GM12878 (cell line): Measurements from ENCODE around the gene CHST15. TPM values are rescaled to one million over a fixed set of nuclear protein-coding genes. Genes with fewer than 3 reads are reported as not detected.

ENCODE experiments used
- ATAC-seq: fragments of 200-7000 bp; cut with Tn5 transposase; 3 replicates; pipeline ENCODE4 v1.9.1; 2020; ENCODE audit warnings: mild to moderate bottlenecking, moderate library complexity
- BruUV-seq: library from RNA; stranded (reverse); fragments of 400-500 nt; replicated peaks from 2 replicates; lab custom pipeline; 2021; lab: Mats Ljungman, UMichigan
- CTCF ChIA-PET: fragments of 300-600 bp; sonication (Branson Sonifier 250); formaldehyde crosslinking; extraction: SDS; loops from one replicate; lab custom pipeline; 2021; ENCODE audit warnings: inconsistent platforms; lab: Yijun Ruan, JAX
- POLR2A ChIA-PET: fragments of 350-600 bp; formaldehyde crosslinking; extraction: SDS; loops from one replicate; lab custom pipeline; 2021; ENCODE audit warnings: inconsistent platforms; lab: Charles Lee
- RAD21 ChIA-PET: fragments of 300-600 bp; sonication (Branson Sonifier 250); formaldehyde crosslinking; loops from one replicate; lab custom pipeline; 2023; ENCODE audit warnings: antibody characterized with exemption; ENCODE audit not compliant: unreplicated experiment; lab: Charles Lee
- SMC1A ChIA-PET: fragments of 300-600 bp; sonication (Branson Sonifier 250); formaldehyde crosslinking; loops from one replicate; lab custom pipeline; 2023; ENCODE audit not compliant: unreplicated experiment, uncharacterized antibody; lab: Charles Lee
- DNase-seq: peaks from one replicate; pipeline ENCODE4 v3.0.0-alpha.2; 2011; ENCODE audit warnings: low read depth, low spot score
- FAIRE-seq: peaks from 3 replicates; lab custom pipeline; 2011; peaks lifted over from hg19 to GRCh38; lab: Jason Lieb, UNC
- H2AFZ ChIP-seq: 2 replicates; pipeline ENCODE4 v1.6.0; 2011; ENCODE audit warnings: low read depth, low read length, control low read depth; ENCODE audit not compliant: control insufficient read depth
- H3K27ac ChIP-seq: 2 replicates; pipeline ENCODE4 v1.5.1; 2011; ENCODE audit warnings: control low read depth; ENCODE audit not compliant: control insufficient read depth, insufficient read depth
- H3K27me3 ChIP-seq, 2 experiments: replicated peaks in 1 of 2; 2 replicates each; pipeline versions ENCODE4 v1.6.0 to v1.6.1; 2011; ENCODE audit warnings: low read length in 1 of 2; ENCODE audit not compliant: control insufficient read depth in 2 of 2, insufficient read depth in 2 of 2
- H3K36me3 ChIP-seq, 2 experiments: 2 replicates each; pipeline ENCODE4 v1.5.1; 2011; ENCODE audit warnings: low read length in 1 of 2; ENCODE audit not compliant: control insufficient read depth in 2 of 2, insufficient read depth in 2 of 2
- H3K4me1 ChIP-seq: 2 replicates; pipeline ENCODE4 v1.6.1; 2011; ENCODE audit warnings: mild to moderate bottlenecking, low read length, moderate library complexity, mixed read lengths; ENCODE audit not compliant: control insufficient read depth, insufficient read depth
- H3K4me2 ChIP-seq: 2 replicates; pipeline ENCODE4 v1.6.0; 2011; ENCODE audit warnings: control low read depth; ENCODE audit not compliant: control insufficient read depth, insufficient read depth
- H3K4me3 ChIP-seq: fragments of 200-600 bp; sonication (generic); 2 replicates; pipeline ENCODE4 v1.5.1; 2016
- H3K79me2 ChIP-seq: 2 replicates; pipeline ENCODE4 v1.6.0; 2011; ENCODE audit warnings: low read length; ENCODE audit not compliant: control insufficient read depth, insufficient read depth
- H3K9ac ChIP-seq: 2 replicates; pipeline ENCODE4 v1.8.0; 2011; ENCODE audit warnings: low read length, control low read depth, mixed read lengths; ENCODE audit not compliant: control insufficient read depth, insufficient read depth
- H3K9me3 ChIP-seq: replicated peaks from 3 replicates; pipeline ENCODE4 v1.5.1; 2011; ENCODE audit warnings: mild to moderate bottlenecking, low read length; ENCODE audit not compliant: control insufficient read depth, insufficient read depth
- H4K20me1 ChIP-seq: 2 replicates; pipeline ENCODE4 v1.6.0; 2011; ENCODE audit not compliant: control insufficient read depth, insufficient read depth
- BHLHE40 ChIP-seq, 2 experiments: fragments of 450-650 bp in 1 of 2; IDR thresholded peaks; 2 replicates each; pipeline ENCODE4 v1.6.1; 2011 to 2017; ENCODE audit warnings: low read depth in 2 of 2, borderline replicate concordance in 1 of 2, improper control_type of control experiment in 1 of 2, low read length in 1 of 2, mild to moderate bottlenecking in 1 of 2
- CHD4 ChIP-seq: fragments of 200-600 bp; sonication (generic); IDR thresholded peaks from 2 replicates; pipeline ENCODE4 v1.6.1; 2016; ENCODE audit warnings: mild to moderate bottlenecking
- E2F4 ChIP-seq: IDR thresholded peaks from 2 replicates; pipeline ENCODE4 v1.6.1; 2012; ENCODE audit warnings: low read depth, low read length, improper control_type of control experiment
- FOXK2 ChIP-seq: fragments of 450-650 bp; IDR thresholded peaks from 2 replicates; pipeline ENCODE4 v1.6.1; 2017; ENCODE audit warnings: mild to moderate bottlenecking, moderate library complexity
- RAD51 ChIP-seq: fragments of 450-650 bp; IDR thresholded peaks from 2 replicates; pipeline ENCODE4 v1.6.1; 2016; ENCODE audit warnings: moderate library complexity, mild to moderate bottlenecking, inconsistent platforms
- RCOR1 ChIP-seq: conservative IDR thresholded peaks from 2 replicates; pipeline ENCODE4 v1.6.1; 2012; ENCODE audit warnings: low read depth, low read length, improper control_type of control experiment
- SIN3A ChIP-seq: IDR thresholded peaks from 2 replicates; pipeline ENCODE4 v1.6.1; 2012; ENCODE audit warnings: low read depth, low read length, improper control_type of control experiment
- SMAD1 ChIP-seq: fragments of 450-650 bp; IDR thresholded peaks from 2 replicates; pipeline ENCODE4 v1.6.1; 2018; ENCODE audit warnings: mild to moderate bottlenecking, low read depth; ENCODE audit not compliant: partially characterized antibody
- ZBTB11 ChIP-seq: fragments of 450-650 bp; formaldehyde crosslinking; IDR thresholded peaks from 2 replicates; pipeline ENCODE4 v1.5.0; 2022; ENCODE audit warnings: mild to moderate bottlenecking, missing genetic modification characterization
- ZNF207 ChIP-seq: fragments of 450-650 bp; IDR thresholded peaks from 2 replicates; pipeline ENCODE4 v1.6.1; 2014; ENCODE audit warnings: antibody characterized with exemption, mild to moderate bottlenecking, borderline replicate concordance
- WGBS: methylation state at CpG from one replicate; pipeline ENCODE4 v1.1.6; 2016; ENCODE audit warnings: low lambda C conversion rate; ENCODE audit not compliant: insufficient replicate concordance, insufficient coverage; ENCODE audit errors: missing lambda C conversion rate; 5-methylcytosine and 5-hydroxymethylcytosine counted together
- in situ Hi-C: fragments of 300-500 bp; cut with MboI; formaldehyde crosslinking; loops from 9 replicates; pipeline ENCODE4 v1.14.3; 2018; ENCODE audit warnings: mixed read lengths
- intact Hi-C: fragments of 100-400 bp; cut with micrococcal nuclease; formaldehyde crosslinking; loops from one replicate; pipeline ENCODE4 v1.14.2; 2022; ENCODE audit not compliant: unreplicated experiment
- polyA plus RNA-seq, 11 experiments: library from polyadenylated mRNA; depleted of rRNA in 4 of 11; unstranded in 6 of 11; stranded (reverse) in 5 of 11; fragments of >200 nt; fragmentation: Nextera tagmentation in 4 of 11; fragmentation: Illumina TruSeq in 1 of 11; extraction: Ambion mirVana in 4 of 11; extraction: Trizol in 1 of 11; gene quantifications; 1 replicate in 1 of 11; 2 replicates in 10 of 11; pipeline versions ENCODE4 v1.2.1 to v1.2.3, GENCODE V29; 2011 to 2016; ENCODE audit warnings: inconsistent platforms in 2 of 11, missing spikeins in 2 of 11, low read depth in 1 of 11
- total RNA-seq, 4 experiments: library from RNA; depleted of rRNA in 3 of 4; stranded (reverse); fragments of >200 nt in 3 of 4; fragmentation: Illumina TruSeq in 1 of 4; extraction: Trizol in 1 of 4; gene quantifications; 2 replicates each; pipeline versions ENCODE4 v1.2.1 to v1.2.3, GENCODE V29; 2013 to 2021

Gene CHST15
- total and polyA plus RNA-seq, 10 of the 15 experiments (the other 5 are each of a cell fraction or from before 2014, with no cell fraction given): 0.02 to 0.53 (median 0.05) TPM; not detected in 1

DNA sequence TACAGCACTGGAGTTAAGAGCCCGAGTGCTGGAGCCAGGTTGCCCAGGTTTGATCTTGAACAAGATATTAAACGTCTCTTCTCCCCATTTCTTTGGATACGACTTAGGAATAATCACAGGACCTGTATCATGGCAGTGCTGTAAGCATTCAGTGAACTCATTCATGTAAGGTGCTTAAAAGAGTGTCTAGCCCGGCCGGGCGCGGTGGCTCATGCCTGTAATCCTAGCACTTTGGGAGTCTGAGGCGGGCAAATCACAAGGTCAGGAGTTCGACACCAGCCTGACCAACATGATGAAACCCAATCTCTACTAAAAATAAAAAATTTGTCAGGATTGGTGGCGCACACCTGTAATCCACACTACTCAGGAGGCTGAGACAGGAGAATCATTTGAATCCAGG, 40.8 kb downstream of the CHST15 start (continued):
- no peak for TF ChIP-seq ZBTB11 (CRISPR knock-in tag)
- TF ChIP-seq E2F4: no peak
- no peak for TF ChIP-seq RCOR1
- TF ChIP-seq CHD4: no peak
- no peak for TF ChIP-seq SMAD1

DNA sequence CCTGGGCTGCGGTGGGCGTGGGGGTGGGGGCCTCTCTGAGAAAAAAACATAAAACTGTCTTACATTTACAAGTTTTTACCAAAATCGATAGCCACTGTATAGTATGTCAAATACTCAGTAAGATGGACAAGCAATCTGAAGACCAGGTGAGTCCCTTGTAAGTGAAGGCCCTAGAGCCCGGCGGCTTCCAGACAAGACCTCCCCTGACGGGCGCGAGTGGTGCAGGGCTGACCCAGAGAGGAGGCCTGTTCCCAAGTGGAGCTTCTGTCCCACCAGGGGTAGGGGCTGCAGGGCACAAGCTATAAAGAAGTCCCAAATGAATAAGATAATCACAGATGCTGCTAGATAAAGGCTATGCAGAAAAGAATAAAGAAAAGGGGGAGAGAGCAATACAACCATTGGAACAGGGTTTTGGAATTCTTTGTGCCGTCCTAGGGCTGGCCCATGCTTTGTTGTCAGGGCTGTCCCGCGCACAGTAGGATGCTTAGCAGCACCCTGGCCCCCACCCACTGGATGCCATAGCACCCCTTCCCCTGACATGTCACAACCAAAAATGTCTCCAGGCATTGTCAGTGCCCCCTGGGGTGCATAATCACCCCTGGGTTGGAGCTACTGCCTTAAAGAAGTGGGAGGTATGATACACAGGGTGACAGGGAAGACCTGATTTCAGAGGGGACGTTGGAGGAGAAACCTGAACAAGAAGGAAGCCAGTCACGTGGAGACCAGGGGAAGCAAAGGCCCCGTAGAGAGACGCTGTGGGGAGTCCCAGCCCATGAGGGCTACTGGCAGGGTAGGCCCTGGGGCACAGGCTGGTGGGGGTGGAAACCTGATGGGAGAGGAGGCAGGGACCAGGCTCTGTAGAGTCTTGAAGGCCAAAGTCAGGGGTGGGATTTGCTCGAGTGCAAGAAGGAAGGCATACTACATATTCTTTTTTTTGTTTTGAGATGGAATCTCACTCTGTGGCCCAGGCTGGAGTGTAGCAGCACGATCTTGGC, 43.1 kb downstream of the CHST15 start:
- no peak for ATAC-seq
- 57% methylated on average over 17 of the region's 17 CpGs for WGBS
- no TSS peak for BruUV-seq
- SMC1A ChIA-PET: no interaction called here
- H3K27ac ChIP-seq: no peak overlapping the region
- TF ChIP-seq FOXK2 (no peak), RAD51 (peak; percentile 19; the same call in 1 of the 2 replicates), ZNF207 (no peak), SIN3A (no peak), BHLHE40 (IDR thresholded peaks at IDR 0.05; ENCODE audit: borderline replicate concordance in 1 of 2, low read depth in 2 of 2, low read length in 1 of 2) (peak in 1 of 2 experiments; percentile 25; a peak in 1 of 4 replicates)
- TF ChIP-seq, all 136 proteins: peak for 2
- DNase-seq (no peak), FAIRE-seq (no peak)
- no peaks in the 10 kb centered on the region for H3K4me1 ChIP-seq
- H4K20me1 ChIP-seq: no peaks in the 10 kb centered on the region
- intact Hi-C loops: no loop called here
- H3K4me3 ChIP-seq: no peak overlapping the region
- H3K4me2 ChIP-seq: no peak overlapping the region
- no peaks in the 10 kb centered on the region; a peak in 1 of 4 replicates for H3K27me3 ChIP-seq
- ChIA-PET CTCF (no interaction called here), RAD21 (no interaction called here), POLR2A (no interaction called here)
- no peak overlapping the region for H2AFZ ChIP-seq
- no peaks in the 10 kb centered on the region; the same call in 2 of the 3 replicates for H3K9me3 ChIP-seq
- H3K9ac ChIP-seq: no peak overlapping the region
- no peaks in the 10 kb centered on the region for H3K79me2 ChIP-seq
- in situ Hi-C loops: no loop called here
- no peaks in the 10 kb centered on the region for H3K36me3 ChIP-seq
